ENCODE results near the gene PLEKHA4. TPM values are rescaled to one million over a fixed set of nuclear protein-coding genes. Genes with fewer than 3 reads are reported as not detected.

Gene PLEKHA4, protein sequence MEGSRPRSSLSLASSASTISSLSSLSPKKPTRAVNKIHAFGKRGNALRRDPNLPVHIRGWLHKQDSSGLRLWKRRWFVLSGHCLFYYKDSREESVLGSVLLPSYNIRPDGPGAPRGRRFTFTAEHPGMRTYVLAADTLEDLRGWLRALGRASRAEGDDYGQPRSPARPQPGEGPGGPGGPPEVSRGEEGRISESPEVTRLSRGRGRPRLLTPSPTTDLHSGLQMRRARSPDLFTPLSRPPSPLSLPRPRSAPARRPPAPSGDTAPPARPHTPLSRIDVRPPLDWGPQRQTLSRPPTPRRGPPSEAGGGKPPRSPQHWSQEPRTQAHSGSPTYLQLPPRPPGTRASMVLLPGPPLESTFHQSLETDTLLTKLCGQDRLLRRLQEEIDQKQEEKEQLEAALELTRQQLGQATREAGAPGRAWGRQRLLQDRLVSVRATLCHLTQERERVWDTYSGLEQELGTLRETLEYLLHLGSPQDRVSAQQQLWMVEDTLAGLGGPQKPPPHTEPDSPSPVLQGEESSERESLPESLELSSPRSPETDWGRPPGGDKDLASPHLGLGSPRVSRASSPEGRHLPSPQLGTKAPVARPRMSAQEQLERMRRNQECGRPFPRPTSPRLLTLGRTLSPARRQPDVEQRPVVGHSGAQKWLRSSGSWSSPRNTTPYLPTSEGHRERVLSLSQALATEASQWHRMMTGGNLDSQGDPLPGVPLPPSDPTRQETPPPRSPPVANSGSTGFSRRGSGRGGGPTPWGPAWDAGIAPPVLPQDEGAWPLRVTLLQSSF
- total RNA-seq (2021) (20.7 and 24.1 TPM in 2 replicates), Bru-seq, nascent RNA (percentile 47 among the genes with signal in this experiment), BruChase-seq, experiment 1, labeled RNA remaining after a 2-hour chase (percentile 49 among the genes with signal in this experiment), BruChase-seq, experiment 2, labeled RNA remaining after a 6-hour chase (percentile 59 among the genes with signal in this experiment)
- long read RNA-seq, transcript PLEKHA4-201 (20 exons, 3,088 nt): major isoform, 8 of 51 reads
- long read RNA-seq, partial matches to known transcripts: 6 of 51 reads
- long read RNA-seq, other reads (novel, unspliced or antisense): 37 of 51 reads

DNA sequence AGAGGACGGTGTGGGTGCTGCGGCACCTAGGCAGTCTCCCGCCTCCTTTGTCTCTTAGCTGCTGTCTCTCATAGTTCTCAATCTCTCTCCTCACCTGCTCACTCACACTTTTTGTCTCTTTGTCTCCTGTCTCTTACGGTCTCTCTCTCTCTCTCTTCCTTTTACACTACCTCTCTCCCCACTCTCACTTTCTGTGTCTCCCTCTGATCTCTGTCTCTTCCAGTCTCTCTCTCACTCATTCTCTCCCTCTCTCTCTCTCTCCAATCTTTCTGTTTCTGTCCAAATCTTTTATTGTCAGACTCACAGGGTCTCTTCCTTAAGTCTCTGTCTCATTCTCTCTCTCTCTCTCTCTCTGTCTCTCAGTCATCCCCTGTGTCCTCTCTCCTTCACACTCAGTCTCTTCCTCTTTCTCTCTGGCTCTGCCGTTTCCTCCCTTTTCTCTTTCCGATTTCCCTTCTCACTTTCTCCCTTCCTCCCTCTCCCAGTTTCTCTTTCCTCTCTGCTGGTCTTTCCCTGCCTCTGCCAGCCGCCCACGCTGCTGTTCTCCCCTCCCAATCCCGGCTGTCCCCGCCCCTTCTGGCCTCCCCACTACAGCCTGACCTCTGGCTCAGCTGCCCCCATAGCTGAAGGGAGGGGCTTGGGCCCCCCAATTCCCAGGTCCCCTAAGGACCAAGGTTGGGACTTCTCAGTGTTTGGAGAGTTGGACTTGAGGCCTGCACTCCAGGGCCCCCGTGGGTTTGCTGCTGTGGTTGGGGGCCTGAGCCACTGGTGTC, at the start of gene PLEKHA4:
PLEKHA4 (minus strand) TSS at position 504 of the 773 bp plus-strand sequence. CDS start 997 bp downstream, outside the sequence.
- Histone ChIP-seq H3K4me1 (ENCODE audit: insufficient read depth, low read length, poor library complexity, severe bottlenecking) (peaks cover 24% of the 10 kb centered on the region), H3K27me3 (replicated peaks; ENCODE audit: insufficient read depth, low read depth, low read length, poor library complexity) (no peaks in the 10 kb centered on the region), H3K27ac (ENCODE audit: low read depth, low read length, poor library complexity, severe bottlenecking) (peak within 1 kb of the TSS; percentile 86), H3K9me3 (ENCODE audit: low read depth, low read length, poor library complexity, severe bottlenecking) (no peaks in the 10 kb centered on the region), H3K4me3 (ENCODE audit: low read depth, low read length, poor library complexity, severe bottlenecking) (peak within 1 kb of the TSS; percentile 47), H3K36me3 (ENCODE audit: insufficient read depth, low read length, poor library complexity, severe bottlenecking) (peaks cover 2% of the 10 kb centered on the region)
- BruUV-seq (replicated peaks): TSS peak; percentile 87
- intact Hi-C loops (cut with micrococcal nuclease; ENCODE audit: unreplicated experiment): no loop called here
- POLR2A ChIA-PET (ENCODE audit: low non-redundant PET): no interaction called here
- TF ChIP-seq EZH2 (IDR thresholded peaks at IDR 0.05; ENCODE audit: borderline replicate concordance, low read depth, low read length, poor library complexity, severe bottlenecking): no peak
- TF ChIP-seq, protein P1, sequence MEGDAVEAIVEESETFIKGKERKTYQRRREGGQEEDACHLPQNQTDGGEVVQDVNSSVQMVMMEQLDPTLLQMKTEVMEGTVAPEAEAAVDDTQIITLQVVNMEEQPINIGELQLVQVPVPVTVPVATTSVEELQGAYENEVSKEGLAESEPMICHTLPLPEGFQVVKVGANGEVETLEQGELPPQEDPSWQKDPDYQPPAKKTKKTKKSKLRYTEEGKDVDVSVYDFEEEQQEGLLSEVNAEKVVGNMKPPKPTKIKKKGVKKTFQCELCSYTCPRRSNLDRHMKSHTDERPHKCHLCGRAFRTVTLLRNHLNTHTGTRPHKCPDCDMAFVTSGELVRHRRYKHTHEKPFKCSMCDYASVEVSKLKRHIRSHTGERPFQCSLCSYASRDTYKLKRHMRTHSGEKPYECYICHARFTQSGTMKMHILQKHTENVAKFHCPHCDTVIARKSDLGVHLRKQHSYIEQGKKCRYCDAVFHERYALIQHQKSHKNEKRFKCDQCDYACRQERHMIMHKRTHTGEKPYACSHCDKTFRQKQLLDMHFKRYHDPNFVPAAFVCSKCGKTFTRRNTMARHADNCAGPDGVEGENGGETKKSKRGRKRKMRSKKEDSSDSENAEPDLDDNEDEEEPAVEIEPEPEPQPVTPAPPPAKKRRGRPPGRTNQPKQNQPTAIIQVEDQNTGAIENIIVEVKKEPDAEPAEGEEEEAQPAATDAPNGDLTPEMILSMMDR (conservative IDR thresholded peaks at IDR 0.05; ENCODE audit: low read depth, low read length): no peak
- peak; percentile 57 for DNase-seq (ENCODE audit: low spot score)
- CTCF ChIA-PET: no interaction called here

DNA sequence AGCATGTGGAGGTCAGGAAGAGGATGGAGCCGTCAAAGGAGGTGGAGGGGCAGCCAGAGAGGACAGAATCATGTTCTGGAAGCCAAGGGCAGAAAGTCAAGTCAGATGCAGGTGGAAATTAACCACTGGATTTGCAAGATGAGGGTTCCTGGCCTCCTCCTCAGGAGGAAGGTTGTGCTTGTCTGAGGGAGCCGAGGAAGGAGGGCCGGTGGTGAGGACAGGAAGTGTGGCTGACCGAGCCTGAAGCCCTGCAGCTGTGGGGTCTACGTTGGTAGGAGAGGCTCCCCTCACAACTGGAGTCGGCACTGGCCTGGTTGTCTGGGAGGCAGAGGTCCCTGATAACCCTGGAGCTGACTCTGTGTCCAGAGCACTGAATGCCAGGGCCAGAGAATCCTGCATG, 49.7 kb upstream of the PLEKHA4 start:
- TF ChIP-seq, protein P1 (conservative IDR thresholded peaks at IDR 0.05; ENCODE audit: low read depth, low read length): no peak
- no peak for TF ChIP-seq EZH2 (IDR thresholded peaks at IDR 0.05; ENCODE audit: borderline replicate concordance, low read depth, low read length, poor library complexity, severe bottlenecking)
- H3K9me3 ChIP-seq (ENCODE audit: low read depth, low read length, poor library complexity, severe bottlenecking): no peaks in the 10 kb centered on the region
- ChIA-PET CTCF (interaction anchor here (0.7 kb wide), 1 partner anchor 75 kb away, joined by 4 read pairs; no protein-coding TSS in a partner anchor), POLR2A (ENCODE audit: low non-redundant PET) (no interaction called here)
- BruUV-seq (replicated peaks): no TSS peak
- intact Hi-C loops (cut with micrococcal nuclease; ENCODE audit: unreplicated experiment): no loop called here
- H3K27me3 ChIP-seq (replicated peaks; ENCODE audit: insufficient read depth, low read depth, low read length, poor library complexity): no peaks in the 10 kb centered on the region
- peaks cover 17% of the 10 kb centered on the region for H3K36me3 ChIP-seq (ENCODE audit: insufficient read depth, low read length, poor library complexity, severe bottlenecking)
- H3K27ac ChIP-seq (ENCODE audit: low read depth, low read length, poor library complexity, severe bottlenecking): no peak overlapping the region
- DNase-seq (ENCODE audit: low spot score): no peak
- H3K4me1 ChIP-seq (ENCODE audit: insufficient read depth, low read length, poor library complexity, severe bottlenecking): no peaks in the 10 kb centered on the region
- no peak overlapping the region for H3K4me3 ChIP-seq (ENCODE audit: low read depth, low read length, poor library complexity, severe bottlenecking)

DNA sequence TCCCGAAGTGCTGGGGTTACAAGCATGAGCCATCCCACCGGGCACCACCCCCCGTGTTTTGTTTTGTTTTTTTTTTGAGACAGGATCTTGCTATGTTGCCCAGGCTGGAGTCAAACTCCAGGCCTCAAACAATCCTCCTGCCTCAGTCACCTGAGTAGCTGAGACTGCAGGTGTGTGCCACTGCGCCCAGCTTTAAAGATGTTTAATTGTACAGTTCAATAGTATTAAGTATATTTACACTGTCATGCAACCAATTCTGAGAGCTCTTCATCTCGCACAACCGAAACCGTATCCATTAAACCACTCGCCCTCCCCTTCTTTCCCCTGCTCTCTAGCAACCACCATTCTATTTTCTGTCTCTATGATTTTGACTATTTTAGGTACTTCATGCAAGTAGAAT, 47.3 kb upstream of the PLEKHA4 start:
- POLR2A ChIA-PET (ENCODE audit: low non-redundant PET): no interaction called here
- Histone ChIP-seq H3K9me3 (ENCODE audit: low read depth, low read length, poor library complexity, severe bottlenecking) (no peaks in the 10 kb centered on the region), H3K36me3 (ENCODE audit: insufficient read depth, low read length, poor library complexity, severe bottlenecking) (peaks cover 22% of the 10 kb centered on the region), H3K27ac (ENCODE audit: low read depth, low read length, poor library complexity, severe bottlenecking) (no peak overlapping the region), H3K27me3 (replicated peaks; ENCODE audit: insufficient read depth, low read depth, low read length, poor library complexity) (no peaks in the 10 kb centered on the region), H3K4me3 (ENCODE audit: low read depth, low read length, poor library complexity, severe bottlenecking) (no peak overlapping the region), H3K4me1 (ENCODE audit: insufficient read depth, low read length, poor library complexity, severe bottlenecking) (no peaks in the 10 kb centered on the region)
- DNase-seq (ENCODE audit: low spot score): no peak
- CTCF ChIA-PET: no interaction called here
- BruUV-seq (replicated peaks): no TSS peak
- TF ChIP-seq, protein P1 (conservative IDR thresholded peaks at IDR 0.05; ENCODE audit: low read depth, low read length): no peak
- no peak for TF ChIP-seq EZH2 (IDR thresholded peaks at IDR 0.05; ENCODE audit: borderline replicate concordance, low read depth, low read length, poor library complexity, severe bottlenecking)
- intact Hi-C loops (cut with micrococcal nuclease; ENCODE audit: unreplicated experiment): no loop called here
